GM19467 (cell line): Measurements from ENCODE around the gene NFILZ.
"Not testable (repeated sequence)": the region's sequence is repeated elsewhere in the genome, so short reads cannot be mapped to it uniquely, and the experiment has no call there.

Experiments used
- ATAC-seq: cut with Tn5 transposase; IDR thresholded peaks from one replicate; pipeline ENCODE4 v1.9.1; 2021; ENCODE audit warnings: mild to moderate bottlenecking, moderate library complexity; ENCODE audit not compliant: unreplicated experiment

Gene NFILZ

DNA sequence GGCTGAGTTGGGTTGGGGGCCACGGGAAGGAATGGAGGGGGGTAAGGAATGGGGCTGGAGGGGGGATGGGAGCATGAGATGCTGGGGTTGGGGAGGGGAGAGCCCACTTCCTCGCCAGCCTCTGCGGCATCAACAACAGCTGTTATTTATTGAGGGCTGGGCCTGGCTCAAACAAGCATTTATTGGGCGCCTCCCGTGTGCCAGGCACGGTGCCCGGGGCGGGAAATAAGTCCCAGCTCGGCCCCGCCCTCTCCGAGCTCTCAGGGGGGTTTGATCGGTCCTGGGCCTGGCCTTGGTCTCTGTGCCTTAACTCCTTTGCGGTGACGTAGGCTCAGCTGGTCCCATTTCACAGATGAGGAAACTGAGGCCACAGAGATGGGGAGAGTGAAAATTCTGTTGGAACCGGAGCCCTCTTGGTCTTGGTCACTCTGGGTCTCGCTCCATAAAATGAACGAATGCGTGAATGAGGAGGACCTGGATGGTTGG lies 19.0 kb upstream of the NFILZ start:
- no peak for ATAC-seq

- no peak for ATAC-seq
These were observed 18.3 kb upstream of the NFILZ start for GRCh38 chr19:8611877-8612806.

DNA sequence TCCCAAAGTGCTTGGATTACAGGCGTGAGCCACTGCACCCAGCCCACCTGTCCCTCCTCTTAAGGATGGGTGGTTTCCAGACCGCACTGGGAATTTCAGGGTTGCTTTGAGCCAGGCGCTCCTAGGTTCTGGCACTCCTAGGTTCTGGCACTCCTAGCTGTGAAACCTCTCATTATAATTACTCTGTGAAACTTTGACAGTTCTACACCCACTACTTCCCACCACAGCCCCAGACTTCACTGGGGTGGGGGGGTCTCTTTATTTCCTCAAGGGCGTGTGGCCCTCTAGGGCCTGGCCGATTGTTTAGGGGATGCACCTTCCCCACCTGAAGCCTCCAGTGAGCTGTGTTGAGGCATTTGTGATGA lies 17.6 kb upstream of the NFILZ start:
- no peak for ATAC-seq

- ATAC-seq, result no peak
These were observed 16.0 kb upstream of the NFILZ start for GRCh38 chr19:8614455-8614854.

DNA sequence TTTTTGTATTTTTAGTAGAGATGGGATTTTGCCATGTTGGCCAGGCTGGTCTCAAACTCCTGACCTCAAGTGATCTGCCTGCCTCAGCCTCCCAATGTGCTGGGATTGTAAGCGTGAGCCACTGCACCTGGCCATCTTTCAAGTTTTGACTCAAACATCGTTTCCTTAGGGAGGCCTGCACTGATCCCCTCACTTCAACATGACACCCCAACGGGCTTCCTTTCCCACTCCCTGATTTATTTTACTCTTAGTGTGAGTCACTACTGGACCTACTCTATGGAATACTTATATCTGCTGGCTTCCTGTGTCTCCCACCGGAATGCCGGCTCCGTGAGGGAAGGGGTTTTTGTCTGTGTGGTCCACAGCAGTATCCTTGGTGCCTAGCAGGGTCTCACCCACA lies 15.4 kb upstream of the NFILZ start:
- no peak for ATAC-seq

DNA sequence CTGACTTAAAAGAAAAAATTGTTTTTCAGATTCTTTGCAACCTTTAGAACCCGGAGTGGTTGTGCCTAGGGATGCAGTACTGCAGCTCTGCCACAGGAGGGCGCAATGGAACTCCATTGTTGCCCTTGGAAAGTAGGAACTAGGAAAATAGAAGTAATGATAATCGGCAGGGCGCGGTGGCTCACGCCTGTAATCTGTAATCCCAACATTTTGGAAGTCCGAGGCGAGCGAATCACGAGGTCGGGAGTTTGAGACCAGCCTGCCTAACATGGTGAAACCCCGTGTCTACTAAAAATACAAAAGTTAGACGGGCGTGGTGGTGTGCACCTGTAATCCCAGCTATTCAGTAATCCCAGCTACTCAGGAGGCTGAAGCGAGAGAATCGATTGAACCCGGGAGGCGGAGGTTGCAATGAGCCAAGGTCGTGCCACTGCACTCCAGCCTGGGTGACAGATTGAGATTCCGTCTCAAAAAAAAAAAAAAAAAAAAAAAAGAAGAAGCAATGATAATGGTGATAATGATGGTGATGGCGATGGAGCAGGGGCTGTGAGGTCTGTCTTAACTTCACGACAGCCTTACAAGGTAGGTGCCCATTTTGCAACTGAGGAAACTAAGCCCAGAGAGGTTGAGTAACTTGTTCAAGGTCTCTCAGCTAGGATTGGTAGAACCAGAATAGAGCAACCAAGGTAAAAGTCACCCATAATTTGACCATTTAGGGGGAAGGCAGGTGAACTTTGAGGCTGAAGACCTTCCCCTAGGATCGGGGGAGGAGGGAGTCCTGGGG lies 14.4 kb upstream of the NFILZ start:
- no peak for ATAC-seq

GRCh38 chr19:8616861-8617260 lies 13.6 kb upstream of the NFILZ start:
- no peak for ATAC-seq

DNA sequence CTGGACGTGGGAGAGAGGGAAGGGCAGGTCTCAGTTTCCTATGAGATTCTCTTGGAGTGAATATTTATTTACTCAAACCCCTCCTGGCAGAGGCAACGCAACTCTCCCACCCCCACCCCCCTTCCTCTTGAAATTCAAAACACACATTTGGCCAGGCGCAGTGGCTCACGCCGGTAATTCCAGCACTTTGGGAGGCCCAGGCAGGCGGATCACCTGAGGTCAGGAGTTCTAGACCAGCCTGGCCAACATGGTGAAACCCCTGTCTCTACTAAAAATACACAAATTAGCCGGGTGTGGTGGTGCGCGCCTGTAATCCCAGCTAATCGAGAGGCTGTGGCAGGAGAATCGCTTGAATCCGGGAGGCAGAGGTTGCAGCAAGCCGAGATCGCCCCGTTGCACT lies 13.1 kb upstream of the NFILZ start:
- ATAC-seq, result not testable (repeated sequence)

DNA sequence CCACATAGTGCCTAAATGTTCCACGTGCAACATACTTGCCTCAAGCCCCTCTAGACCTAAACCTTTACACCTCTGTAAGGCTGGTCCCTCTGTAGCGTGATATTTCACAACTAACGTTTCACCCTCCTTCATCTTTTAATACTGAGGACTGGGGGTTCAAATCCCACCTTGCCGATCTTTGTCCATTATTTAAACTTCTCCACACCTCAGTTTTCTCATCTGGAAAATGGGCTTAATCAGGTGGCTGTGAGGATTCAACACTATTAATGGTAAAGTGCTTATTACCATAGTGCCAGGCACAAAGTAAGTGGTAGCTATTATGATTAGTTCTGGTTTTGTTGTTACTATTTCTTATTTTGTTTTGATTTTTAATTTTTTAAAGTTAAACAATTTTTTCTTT lies 12.4 kb upstream of the NFILZ start:
- ATAC-seq, result no peak

DNA sequence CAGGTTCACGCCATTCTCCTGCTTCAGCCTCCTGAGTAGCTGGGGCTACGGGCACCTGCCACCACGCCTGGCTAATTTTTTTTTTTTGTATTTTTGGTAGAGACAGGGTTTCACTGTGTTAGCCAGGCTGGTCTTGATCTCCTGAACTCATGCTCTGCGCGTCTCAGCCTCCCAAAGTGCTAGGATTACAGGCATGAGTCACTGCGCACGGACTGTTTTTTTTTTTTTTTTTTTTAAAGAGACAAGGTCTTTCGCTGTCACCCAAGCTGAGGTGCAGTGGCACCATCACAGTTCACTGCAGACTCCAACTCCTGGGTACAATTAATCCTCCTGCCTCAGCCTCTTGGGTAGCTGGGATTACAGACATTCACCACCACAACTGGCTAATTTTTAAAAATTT lies 11.7 kb upstream of the NFILZ start:
- no peak for ATAC-seq

DNA sequence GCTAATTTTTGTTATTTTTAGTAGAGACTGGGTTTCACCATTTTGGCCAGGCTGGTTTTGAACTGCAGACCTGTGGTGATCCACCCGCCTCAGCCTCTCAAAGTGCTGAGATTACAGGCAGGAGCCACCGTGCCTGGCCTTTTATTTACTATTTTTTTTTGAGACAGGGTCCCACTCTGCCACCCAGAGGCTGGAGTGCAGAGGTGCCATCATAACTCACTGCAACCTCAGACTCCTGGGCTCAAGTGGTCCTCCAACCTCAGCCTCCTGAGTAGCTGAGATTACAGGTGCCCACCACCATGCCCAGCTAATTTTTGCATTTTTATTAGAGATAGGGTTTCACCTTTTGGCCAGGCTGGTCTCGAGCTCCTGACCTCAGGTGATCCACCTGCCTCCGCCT lies 7.5 kb upstream of the NFILZ start:
- ATAC-seq, result not testable (repeated sequence)

DNA sequence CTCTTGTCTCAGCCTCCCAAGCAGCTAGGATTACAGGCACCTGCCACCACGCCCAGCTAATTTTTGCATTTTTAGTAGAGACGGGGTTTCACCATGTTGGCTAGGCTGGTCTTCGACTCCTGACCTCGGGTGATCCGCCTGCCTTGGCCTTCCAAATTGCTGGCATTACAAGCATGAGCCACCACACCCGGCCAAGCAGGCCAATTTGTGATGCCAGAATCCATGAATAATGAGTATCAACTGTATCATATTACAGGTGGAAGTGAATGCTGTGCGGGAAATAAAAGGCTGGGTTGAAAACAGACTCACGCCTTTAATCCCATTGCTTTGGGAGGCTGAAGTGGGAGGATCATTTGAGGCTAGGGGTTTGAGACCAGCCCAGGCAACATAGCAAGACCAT lies 3.6 kb upstream of the NFILZ start:
- ATAC-seq, result no peak

DNA sequence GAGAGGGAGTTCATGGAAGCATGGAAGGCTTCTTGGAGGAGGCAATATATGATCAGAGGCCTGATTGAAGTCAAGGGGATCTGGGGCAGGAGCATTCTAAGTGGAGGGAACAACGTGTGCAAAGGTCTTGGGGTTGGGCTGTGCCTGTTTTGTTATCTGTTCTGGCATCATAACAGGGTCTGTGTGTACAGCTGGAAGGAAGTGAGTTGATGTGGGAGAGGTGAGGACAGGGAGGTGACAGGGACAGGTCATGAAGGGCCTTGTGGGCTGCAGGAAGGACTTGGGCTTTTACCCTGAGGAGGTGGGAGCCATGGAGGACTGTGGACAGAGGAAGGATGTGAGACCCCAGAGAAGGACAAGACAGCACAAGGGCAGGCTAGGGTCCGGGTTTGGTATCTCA lies 1.2 kb upstream of the NFILZ start:
- ATAC-seq, result no peak

DNA sequence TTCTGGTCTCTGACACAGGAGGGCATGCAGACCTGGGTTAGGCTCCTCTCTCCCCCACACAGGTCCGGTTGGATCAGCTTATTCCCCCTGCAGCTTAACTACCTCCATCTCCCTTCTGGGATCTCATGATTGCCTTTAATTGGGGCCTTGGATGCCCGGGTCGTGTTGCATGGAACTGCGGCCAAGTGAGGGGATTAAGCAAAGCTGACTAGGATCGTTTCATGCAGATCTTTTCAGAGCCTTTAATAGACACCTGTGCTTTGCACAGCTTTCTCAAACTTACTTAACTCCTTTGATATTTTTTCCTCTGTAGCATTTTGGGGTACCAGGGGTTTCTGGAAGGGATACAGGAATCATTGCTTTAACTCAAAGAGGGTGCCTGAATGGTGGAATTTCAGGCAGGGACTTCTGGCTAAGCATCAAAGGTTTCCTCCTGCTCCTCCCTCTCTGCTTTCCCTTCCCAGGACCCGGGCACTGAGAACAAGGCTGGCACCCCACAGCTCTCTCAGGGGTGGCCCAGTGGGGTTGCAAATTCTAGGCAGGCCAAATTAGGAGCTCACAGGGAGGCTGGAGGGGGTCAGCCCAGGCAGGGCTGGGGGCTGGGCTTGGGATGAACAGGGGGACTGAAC lies 477 bp downstream of the NFILZ start:
- no peak for ATAC-seq

DNA sequence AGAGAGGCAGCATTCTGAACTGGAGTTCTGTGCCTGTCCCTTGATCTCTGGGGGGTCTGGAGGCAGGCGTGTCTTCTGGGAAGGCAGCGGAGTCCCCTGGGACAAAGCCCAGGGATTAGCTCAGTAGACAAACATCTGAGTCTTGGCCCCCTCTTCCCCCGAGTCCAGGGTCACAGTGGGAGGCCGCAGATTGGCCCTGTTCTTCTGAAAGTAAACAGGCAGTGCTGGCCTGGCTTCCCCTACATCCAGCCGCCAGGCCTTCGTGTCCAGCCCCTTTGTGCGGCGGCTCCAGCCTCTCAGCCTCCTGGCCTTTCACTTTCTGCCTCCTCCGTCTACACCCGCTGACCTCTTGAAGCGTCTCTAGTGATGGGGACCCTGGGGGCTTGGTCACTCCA lies 989 bp downstream of the NFILZ start:
- no peak for ATAC-seq

GRCh38 chr19:8635422-8635821 lies 5.0 kb downstream of the NFILZ start:
- ATAC-seq, result no peak

GRCh38 chr19:8637070-8637469 lies 6.6 kb downstream of the NFILZ start:
- ATAC-seq, result not testable (repeated sequence)

- no peak for ATAC-seq
These were observed 7.7 kb downstream of the NFILZ start for GRCh38 chr19:8638078-8638619.

GRCh38 chr19:8639821-8640401 lies 9.5 kb downstream of the NFILZ start:
- no peak for ATAC-seq

GRCh38 chr19:8640402-8641004 lies 10.1 kb downstream of the NFILZ start:
- no peak for ATAC-seq
